ENCODE measurements around the gene WDSUB1. TPM values are rescaled to one million over a fixed set of nuclear protein-coding genes. Genes with fewer than 3 reads are reported as not detected.

Gene WDSUB1
- polyA plus RNA-seq (2013, experiment 1 of 2) = 8.7 TPM
- 9.8 TPM for polyA plus RNA-seq (2013, experiment 2 of 2)

GRCh38 chr2:159285929-159286708, at the start of gene WDSUB1:
WDSUB1 (minus strand) TSS chr2:159286703; CDS start chr2:159283069, 3,634 bp downstream.
- no peaks in the 10 kb centered on the region for H3K9me3 ChIP-seq (ENCODE audit: control insufficient read depth, low read length)
- peak within 1 kb of the TSS; percentile 73 for H3K4me3 ChIP-seq (ENCODE audit: extremely low read depth, insufficient read depth, low read length, poor library complexity, severe bottlenecking)
- H3K36me3 ChIP-seq (ENCODE audit: control insufficient read depth, insufficient read depth, low read length) = peaks cover 7% of the 10 kb centered on the region
- 4 to 7% methylated on average over 32 to 47 of the region's 64 CpGs for WGBS, 2 experiments (ENCODE audit: insufficient coverage in 2 of 2)
- H3K4me1 ChIP-seq (ENCODE audit: control insufficient read depth, insufficient read depth, low read length, poor library complexity, severe bottlenecking) = peaks cover 7% of the 10 kb centered on the region
- peak within 1 kb of the TSS; percentile 94 for H3K27ac ChIP-seq (ENCODE audit: low read depth, low read length, severe bottlenecking)

DNA sequence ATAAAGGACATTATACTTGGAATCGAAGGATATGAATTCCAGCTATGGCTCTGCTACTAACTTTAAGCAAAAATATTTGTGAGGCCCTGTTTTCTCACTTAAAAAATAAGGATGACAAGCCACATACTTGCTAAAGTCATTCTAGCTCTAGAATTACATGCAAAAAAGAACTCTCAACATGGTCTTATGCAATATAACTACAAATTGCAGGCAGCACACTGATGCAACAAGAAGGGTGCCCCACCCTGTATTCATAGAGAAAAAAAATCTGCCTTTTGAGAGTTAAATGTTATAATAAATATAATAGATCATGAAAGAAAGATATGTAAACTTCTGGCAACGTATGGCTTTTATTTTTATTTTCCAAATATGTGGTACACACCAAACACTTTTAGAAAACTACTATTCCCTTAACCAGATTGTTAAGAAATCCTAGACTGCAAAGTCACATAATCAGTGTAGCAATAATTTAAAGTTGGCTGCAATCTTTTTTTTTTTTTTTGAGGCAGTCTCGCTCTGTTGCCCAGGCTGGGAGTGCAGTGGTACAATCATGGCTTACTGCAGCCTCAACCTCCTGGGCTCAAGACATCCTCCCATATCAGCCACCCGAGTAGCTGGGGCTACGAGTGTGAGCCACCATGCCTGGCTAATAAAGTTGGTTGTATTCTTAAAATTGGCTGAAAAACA, 40.2 kb upstream of the WDSUB1 start:
- Histone ChIP-seq H3K36me3 (ENCODE audit: control insufficient read depth, insufficient read depth, low read length) (peaks cover 45% of the 10 kb centered on the region), H3K4me3 (ENCODE audit: extremely low read depth, insufficient read depth, low read length, poor library complexity, severe bottlenecking) (no peak overlapping the region), H3K27ac (ENCODE audit: low read depth, low read length, severe bottlenecking) (no peak overlapping the region), H3K9me3 (ENCODE audit: control insufficient read depth, low read length) (no peaks in the 10 kb centered on the region), H3K4me1 (ENCODE audit: control insufficient read depth, insufficient read depth, low read length, poor library complexity, severe bottlenecking) (no peaks in the 10 kb centered on the region)
- WGBS, 2 experiments (ENCODE audit: insufficient coverage in 2 of 2) = 100% methylated on average over 1 of the region's 5 CpGs; no CpG with 5 or more reads in 1 of the 2 experiments

GRCh38 chr2:159322419-159322818, 35.9 kb upstream of the WDSUB1 start:
- Histone ChIP-seq H3K9me3 (ENCODE audit: control insufficient read depth, low read length) (no peaks in the 10 kb centered on the region), H3K36me3 (ENCODE audit: control insufficient read depth, insufficient read depth, low read length) (peaks cover 39% of the 10 kb centered on the region)

DNA sequence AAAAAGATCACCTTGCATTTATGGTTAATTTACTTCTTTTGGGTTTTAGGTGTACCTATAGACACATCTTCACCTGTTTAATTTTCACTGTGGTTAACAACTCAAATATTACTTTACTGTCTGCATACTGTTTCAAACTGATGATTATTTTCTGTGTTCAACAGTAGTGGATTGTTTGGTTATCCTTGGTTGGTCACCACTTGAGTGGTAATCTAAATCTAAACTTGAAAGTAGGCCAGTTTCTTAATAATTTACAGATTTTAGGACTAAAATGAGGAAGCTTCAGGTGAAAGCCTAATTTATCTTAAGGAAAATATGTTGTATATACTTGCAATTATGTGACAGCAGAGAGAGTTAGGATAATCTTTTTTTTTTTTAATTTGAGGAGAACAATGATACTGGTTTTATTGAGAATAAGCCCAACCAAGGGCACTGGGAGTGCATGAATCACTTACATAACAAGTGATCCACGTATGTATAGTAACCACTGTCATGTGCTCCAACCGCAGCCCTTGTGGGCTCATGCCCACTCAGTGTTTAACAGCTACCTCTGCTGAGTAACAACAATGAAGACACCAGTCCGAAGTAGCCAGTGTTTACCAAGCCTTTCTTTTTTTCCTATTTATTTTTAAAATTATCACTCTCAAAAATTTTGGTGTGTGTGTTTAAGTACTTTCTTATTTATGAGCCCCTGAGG, 31.0 kb upstream of the WDSUB1 start:
- H3K36me3 ChIP-seq (ENCODE audit: control insufficient read depth, insufficient read depth, low read length) = peaks cover 47% of the 10 kb centered on the region
- H3K4me1 ChIP-seq (ENCODE audit: control insufficient read depth, insufficient read depth, low read length, poor library complexity, severe bottlenecking) = no peaks in the 10 kb centered on the region
- 85 to 100% methylated on average over 2 of the region's 3 CpGs for WGBS, 2 experiments (ENCODE audit: insufficient coverage in 2 of 2)
- H3K4me3 ChIP-seq (ENCODE audit: extremely low read depth, insufficient read depth, low read length, poor library complexity, severe bottlenecking) = no peak overlapping the region
- H3K27ac ChIP-seq (ENCODE audit: low read depth, low read length, severe bottlenecking) = no peak overlapping the region
- peaks cover 6% of the 10 kb centered on the region for H3K9me3 ChIP-seq (ENCODE audit: control insufficient read depth, low read length)

More at GRCh38 chr2:159322419-159322818, 35.9 kb upstream of the WDSUB1 start:
- H3K4me3 ChIP-seq (ENCODE audit: extremely low read depth, insufficient read depth, low read length, poor library complexity, severe bottlenecking) = no peak overlapping the region
- H3K27ac ChIP-seq (ENCODE audit: low read depth, low read length, severe bottlenecking) = no peak overlapping the region
- H3K4me1 ChIP-seq (ENCODE audit: control insufficient read depth, insufficient read depth, low read length, poor library complexity, severe bottlenecking) = no peaks in the 10 kb centered on the region

- no peaks in the 10 kb centered on the region for H3K9me3 ChIP-seq (ENCODE audit: control insufficient read depth, low read length)
- peaks cover 3% of the 10 kb centered on the region for H3K36me3 ChIP-seq (ENCODE audit: control insufficient read depth, insufficient read depth, low read length)
- H3K27ac ChIP-seq (ENCODE audit: low read depth, low read length, severe bottlenecking) = no peak overlapping the region
- H3K4me1 ChIP-seq (ENCODE audit: control insufficient read depth, insufficient read depth, low read length, poor library complexity, severe bottlenecking) = no peaks in the 10 kb centered on the region
- H3K4me3 ChIP-seq (ENCODE audit: extremely low read depth, insufficient read depth, low read length, poor library complexity, severe bottlenecking) = no peak overlapping the region
These were observed 21.4 kb upstream of the WDSUB1 start for GRCh38 chr2:159307942-159308341.

DNA sequence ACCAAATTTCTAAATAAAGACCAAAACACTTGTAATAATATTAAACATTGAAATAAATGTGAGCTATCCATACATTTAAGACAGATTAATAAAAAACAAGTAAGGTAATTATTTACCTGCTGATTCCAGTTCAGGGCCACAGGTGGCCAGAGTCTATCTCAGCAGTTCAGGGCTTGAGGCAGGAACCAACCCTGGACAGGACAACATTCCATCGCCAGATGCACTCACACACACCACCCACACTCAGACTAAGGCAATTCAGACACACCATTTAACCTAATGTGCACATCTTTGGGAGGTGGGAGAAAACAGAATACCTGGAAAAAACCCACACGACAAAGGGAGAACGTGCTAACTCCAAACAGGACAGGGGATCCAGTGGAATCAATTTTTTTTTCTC, 14.1 kb upstream of the WDSUB1 start:
- Histone ChIP-seq H3K9me3 (ENCODE audit: control insufficient read depth, low read length) (no peaks in the 10 kb centered on the region), H3K36me3 (ENCODE audit: control insufficient read depth, insufficient read depth, low read length) (no peaks in the 10 kb centered on the region), H3K4me1 (ENCODE audit: control insufficient read depth, insufficient read depth, low read length, poor library complexity, severe bottlenecking) (no peaks in the 10 kb centered on the region), H3K4me3 (ENCODE audit: extremely low read depth, insufficient read depth, low read length, poor library complexity, severe bottlenecking) (no peak overlapping the region), H3K27ac (ENCODE audit: low read depth, low read length, severe bottlenecking) (no peak overlapping the region)
- WGBS, 2 experiments (ENCODE audit: insufficient coverage in 2 of 2) = 71% methylated on average over 1 of the region's 3 CpGs; no CpG with 5 or more reads in 1 of the 2 experiments

GRCh38 chr2:159298967-159299366, 12.5 kb upstream of the WDSUB1 start:
- Histone ChIP-seq H3K4me3 (ENCODE audit: extremely low read depth, insufficient read depth, low read length, poor library complexity, severe bottlenecking) (no peak overlapping the region), H3K27ac (ENCODE audit: low read depth, low read length, severe bottlenecking) (no peak overlapping the region), H3K9me3 (ENCODE audit: control insufficient read depth, low read length) (no peaks in the 10 kb centered on the region), H3K4me1 (ENCODE audit: control insufficient read depth, insufficient read depth, low read length, poor library complexity, severe bottlenecking) (no peaks in the 10 kb centered on the region), H3K36me3 (ENCODE audit: control insufficient read depth, insufficient read depth, low read length) (no peaks in the 10 kb centered on the region)

- H3K4me3 ChIP-seq (ENCODE audit: extremely low read depth, insufficient read depth, low read length, poor library complexity, severe bottlenecking) = no peak overlapping the region
- 92 to 94% methylated on average over 2 to 3 of the region's 5 CpGs for WGBS, 2 experiments (ENCODE audit: insufficient coverage in 2 of 2)
- no peak overlapping the region for H3K27ac ChIP-seq (ENCODE audit: low read depth, low read length, severe bottlenecking)
- no peaks in the 10 kb centered on the region for H3K4me1 ChIP-seq (ENCODE audit: control insufficient read depth, insufficient read depth, low read length, poor library complexity, severe bottlenecking)
- no peaks in the 10 kb centered on the region for H3K9me3 ChIP-seq (ENCODE audit: control insufficient read depth, low read length)
- H3K36me3 ChIP-seq (ENCODE audit: control insufficient read depth, insufficient read depth, low read length) = no peaks in the 10 kb centered on the region
These were observed 10.7 kb upstream of the WDSUB1 start for GRCh38 chr2:159297042-159297707.

DNA sequence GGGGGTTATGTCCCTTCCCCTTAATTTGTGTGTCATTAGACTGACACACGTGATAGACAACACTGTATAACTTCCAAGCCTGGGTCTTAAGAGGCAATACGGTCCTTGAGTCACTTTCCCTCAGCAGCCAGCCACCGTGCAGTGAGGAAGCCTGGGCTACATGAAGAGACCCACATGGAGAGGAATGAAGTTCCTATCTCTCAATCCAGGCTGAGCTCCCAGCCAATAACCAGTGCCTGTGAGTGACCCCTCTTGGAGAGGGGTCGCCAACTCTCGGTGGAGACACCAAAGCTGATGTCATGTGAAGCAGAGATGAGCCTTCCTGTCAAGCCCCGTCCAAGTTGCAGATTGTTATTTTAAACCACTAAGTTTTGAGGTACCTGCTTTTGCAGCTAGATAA, 5.7 kb upstream of the WDSUB1 start:
- WGBS, 2 experiments (ENCODE audit: insufficient coverage in 2 of 2) = 78 to 83% methylated on average over 2 to 5 of the region's 6 CpGs
- Histone ChIP-seq H3K9me3 (ENCODE audit: control insufficient read depth, low read length) (no peaks in the 10 kb centered on the region), H3K4me1 (ENCODE audit: control insufficient read depth, insufficient read depth, low read length, poor library complexity, severe bottlenecking) (peaks cover 7% of the 10 kb centered on the region), H3K36me3 (ENCODE audit: control insufficient read depth, insufficient read depth, low read length) (no peaks in the 10 kb centered on the region), H3K27ac (ENCODE audit: low read depth, low read length, severe bottlenecking) (no peak overlapping the region), H3K4me3 (ENCODE audit: extremely low read depth, insufficient read depth, low read length, poor library complexity, severe bottlenecking) (no peak overlapping the region)

GRCh38 chr2:159290289-159290907, 3.9 kb upstream of the WDSUB1 start:
- no peak overlapping the region for H3K27ac ChIP-seq (ENCODE audit: low read depth, low read length, severe bottlenecking)
- no peaks in the 10 kb centered on the region for H3K36me3 ChIP-seq (ENCODE audit: control insufficient read depth, insufficient read depth, low read length)
- no peaks in the 10 kb centered on the region for H3K9me3 ChIP-seq (ENCODE audit: control insufficient read depth, low read length)
- peaks cover 7% of the 10 kb centered on the region for H3K4me1 ChIP-seq (ENCODE audit: control insufficient read depth, insufficient read depth, low read length, poor library complexity, severe bottlenecking)
- 86 to 96% methylated on average over 5 to 7 of the region's 7 CpGs for WGBS, 2 experiments (ENCODE audit: insufficient coverage in 2 of 2)
- H3K4me3 ChIP-seq (ENCODE audit: extremely low read depth, insufficient read depth, low read length, poor library complexity, severe bottlenecking) = no peak overlapping the region
